GM19438 (cell line): ENCODE measurements around the gene GJB4.
"Not testable (repeated sequence)": the region's sequence is repeated elsewhere in the genome, so short reads cannot be mapped to it uniquely, and the experiment has no call there.

ENCODE experiments used
- ATAC-seq: cut with Tn5 transposase; IDR thresholded peaks from one replicate; pipeline ENCODE4 v1.9.1; 2021; ENCODE audit warnings: low read depth; ENCODE audit not compliant: unreplicated experiment

Gene GJB4

GRCh38 chr1:34794790-34795180 is 35.2 kb downstream of the GJB4 start:
- no peak for ATAC-seq

- no peak for ATAC-seq
Observed at GRCh38 chr1:34795916-34796315, 36.4 kb downstream of the GJB4 start.

GRCh38 chr1:34796990-34797389 is 37.5 kb downstream of the GJB4 start:
- ATAC-seq, result no peak

- no peak for ATAC-seq
Observed at GRCh38 chr1:34800214-34800613, 40.7 kb downstream of the GJB4 start.

- ATAC-seq, result no peak
Observed at GRCh38 chr1:34803770-34804169, 44.2 kb downstream of the GJB4 start.

- ATAC-seq, result no peak
Observed at GRCh38 chr1:34806396-34806795, 46.9 kb downstream of the GJB4 start.

GRCh38 chr1:34808051-34808810 is 48.7 kb downstream of the GJB4 start:
- ATAC-seq, result no peak

GRCh38 chr1:34810781-34811180 is 51.2 kb downstream of the GJB4 start:
- ATAC-seq, result not testable (repeated sequence)
